ENCODE measurements around the gene GATB. TPM values are rescaled to one million over a fixed set of nuclear protein-coding genes. Genes with fewer than 3 reads are reported as not detected.

The GATB gene
- total RNA-seq, 1 donor from 2014 or later: 18.0 TPM

GRCh38 chr4:151721916-151722315 lies 38.9 kb downstream of the GATB start:
- H3K36me3 Mint-ChIP-seq (ENCODE audit: unreplicated experiment): peaks cover 4% of the 10 kb centered on the region
- TF ChIP-seq, protein P1, sequence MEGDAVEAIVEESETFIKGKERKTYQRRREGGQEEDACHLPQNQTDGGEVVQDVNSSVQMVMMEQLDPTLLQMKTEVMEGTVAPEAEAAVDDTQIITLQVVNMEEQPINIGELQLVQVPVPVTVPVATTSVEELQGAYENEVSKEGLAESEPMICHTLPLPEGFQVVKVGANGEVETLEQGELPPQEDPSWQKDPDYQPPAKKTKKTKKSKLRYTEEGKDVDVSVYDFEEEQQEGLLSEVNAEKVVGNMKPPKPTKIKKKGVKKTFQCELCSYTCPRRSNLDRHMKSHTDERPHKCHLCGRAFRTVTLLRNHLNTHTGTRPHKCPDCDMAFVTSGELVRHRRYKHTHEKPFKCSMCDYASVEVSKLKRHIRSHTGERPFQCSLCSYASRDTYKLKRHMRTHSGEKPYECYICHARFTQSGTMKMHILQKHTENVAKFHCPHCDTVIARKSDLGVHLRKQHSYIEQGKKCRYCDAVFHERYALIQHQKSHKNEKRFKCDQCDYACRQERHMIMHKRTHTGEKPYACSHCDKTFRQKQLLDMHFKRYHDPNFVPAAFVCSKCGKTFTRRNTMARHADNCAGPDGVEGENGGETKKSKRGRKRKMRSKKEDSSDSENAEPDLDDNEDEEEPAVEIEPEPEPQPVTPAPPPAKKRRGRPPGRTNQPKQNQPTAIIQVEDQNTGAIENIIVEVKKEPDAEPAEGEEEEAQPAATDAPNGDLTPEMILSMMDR (IDR thresholded peaks at IDR 0.05): no peak
- H3K27me3 Mint-ChIP-seq (ENCODE audit: unreplicated experiment): no peaks in the 10 kb centered on the region
- H3K4me3 Mint-ChIP-seq (ENCODE audit: unreplicated experiment): no peak overlapping the region
- no peak for DNase-seq (ENCODE audit: extremely low spot score, unreplicated experiment)
- no peak overlapping the region for H3K27ac Mint-ChIP-seq (ENCODE audit: unreplicated experiment)
- H3K9me3 Mint-ChIP-seq (ENCODE audit: unreplicated experiment): no peaks in the 10 kb centered on the region
- H3K4me1 Mint-ChIP-seq (ENCODE audit: unreplicated experiment): no peaks in the 10 kb centered on the region

GRCh38 chr4:151721466-151721865 lies 39.3 kb downstream of the GATB start:
- TF ChIP-seq, protein P1 (IDR thresholded peaks at IDR 0.05): no peak
- no peak for DNase-seq (ENCODE audit: extremely low spot score, unreplicated experiment)
- Mint-ChIP-seq H3K9me3 (ENCODE audit: unreplicated experiment) (no peaks in the 10 kb centered on the region), H3K27ac (ENCODE audit: unreplicated experiment) (no peak overlapping the region), H3K27me3 (ENCODE audit: unreplicated experiment) (no peaks in the 10 kb centered on the region), H3K4me1 (ENCODE audit: unreplicated experiment) (no peaks in the 10 kb centered on the region), H3K4me3 (ENCODE audit: unreplicated experiment) (no peak overlapping the region), H3K36me3 (ENCODE audit: unreplicated experiment) (peaks cover 4% of the 10 kb centered on the region)

GRCh38 chr4:151719956-151720334 lies 40.9 kb downstream of the GATB start:
- H3K27ac Mint-ChIP-seq (ENCODE audit: unreplicated experiment): no peak overlapping the region
- TF ChIP-seq, protein P1 (IDR thresholded peaks at IDR 0.05): no peak
- H3K27me3 Mint-ChIP-seq (ENCODE audit: unreplicated experiment): no peaks in the 10 kb centered on the region
- H3K9me3 Mint-ChIP-seq (ENCODE audit: unreplicated experiment): no peaks in the 10 kb centered on the region
- H3K4me3 Mint-ChIP-seq (ENCODE audit: unreplicated experiment): no peak overlapping the region
- H3K4me1 Mint-ChIP-seq (ENCODE audit: unreplicated experiment): no peaks in the 10 kb centered on the region
- H3K36me3 Mint-ChIP-seq (ENCODE audit: unreplicated experiment): peaks cover 7% of the 10 kb centered on the region
- no peak for DNase-seq (ENCODE audit: extremely low spot score, unreplicated experiment)

DNA sequence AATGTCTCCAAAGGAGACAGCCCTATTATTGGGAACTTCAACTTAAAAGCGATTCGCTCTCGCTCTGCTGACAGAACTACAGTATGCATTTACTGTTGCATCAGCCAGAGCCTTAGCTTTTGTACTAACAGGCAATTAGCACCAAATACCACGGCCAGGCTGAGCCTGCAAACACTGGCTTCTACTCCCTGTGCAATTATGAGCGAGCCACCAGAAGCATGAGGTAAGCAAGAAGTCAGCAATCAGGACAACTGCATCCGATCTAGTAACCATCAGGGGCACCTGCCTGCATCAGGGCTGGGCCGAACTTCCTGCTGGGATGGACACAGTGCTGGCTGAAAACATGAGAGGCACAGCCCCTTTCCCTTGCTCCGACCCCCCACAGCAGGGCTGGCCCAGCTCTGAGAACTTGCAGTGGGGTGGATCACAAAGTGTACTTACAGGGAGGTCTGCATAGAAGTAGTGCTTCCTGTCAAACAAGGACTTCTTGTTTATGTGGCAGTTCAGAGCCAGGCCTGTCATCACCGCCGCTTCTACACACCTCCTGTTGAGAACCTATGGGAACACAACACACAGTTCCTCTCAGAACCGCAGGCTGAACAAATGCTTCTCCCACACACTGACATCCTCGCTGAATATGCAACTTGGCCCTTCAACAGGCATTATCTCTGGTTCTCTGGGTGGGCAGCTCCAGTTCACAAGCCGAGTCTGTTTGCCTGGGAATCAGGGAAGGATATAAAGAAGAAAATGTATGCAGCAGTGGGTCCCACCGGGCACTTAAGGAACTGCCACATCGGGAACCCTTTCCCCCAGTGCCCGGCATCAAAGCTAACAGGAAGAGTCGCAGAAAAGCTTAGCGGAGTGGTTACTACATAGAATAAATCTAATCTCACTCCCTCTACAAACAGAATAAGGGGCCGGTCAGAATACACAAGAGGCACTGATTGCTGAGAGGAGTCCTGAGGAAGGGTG lies 41.5 kb downstream of the GATB start:
- H3K4me3 Mint-ChIP-seq (ENCODE audit: unreplicated experiment): no peak overlapping the region
- no peaks in the 10 kb centered on the region for H3K4me1 Mint-ChIP-seq (ENCODE audit: unreplicated experiment)

More for the DNA sequence above, 41.5 kb downstream of the GATB start:
- no peak overlapping the region for H3K27ac Mint-ChIP-seq (ENCODE audit: unreplicated experiment)
- no peak for DNase-seq (ENCODE audit: extremely low spot score, unreplicated experiment)
- H3K36me3 Mint-ChIP-seq (ENCODE audit: unreplicated experiment): peaks cover 7% of the 10 kb centered on the region
- no peaks in the 10 kb centered on the region for H3K27me3 Mint-ChIP-seq (ENCODE audit: unreplicated experiment)
- TF ChIP-seq, protein P1 (IDR thresholded peaks at IDR 0.05): no peak
- H3K9me3 Mint-ChIP-seq (ENCODE audit: unreplicated experiment): no peaks in the 10 kb centered on the region
